MCF 10A (cell line): Measurements from ENCODE around the gene THRAP3. TPM values are rescaled to one million over a fixed set of nuclear protein-coding genes. Genes with fewer than 3 reads are reported as not detected.

Experiments
- BruUV-seq: library from RNA; stranded (reverse); fragments of 400-500 nt; replicated peaks from 2 replicates; lab custom pipeline; 2021; lab: Mats Ljungman, UMichigan
- CTCF ChIA-PET: fragments of 300-600 bp; sonication (Branson Sonifier 250); formaldehyde crosslinking; extraction: SDS; loops from one replicate; lab custom pipeline; 2021; ENCODE audit warnings: antibody characterized with exemption, inconsistent platforms; lab: Yijun Ruan, JAX
- POLR2A ChIA-PET: fragments of 300-600, 350-650 bp; sonication (Branson Sonifier 250); formaldehyde crosslinking; extraction: SDS; loops from one replicate; lab custom pipeline; 2020; ENCODE audit warnings: antibody characterized with exemption, inconsistent platforms; lab: Yijun Ruan, JAX
- DNase-seq: peaks from one replicate; pipeline ENCODE4 v3.0.0-alpha.2; 2018; ENCODE audit not compliant: unreplicated experiment
- H3K27ac Mint-ChIP-seq: one replicate; pipeline ENCODE4 v1.8.0; 2022; ENCODE audit warnings: mild to moderate bottlenecking, low read depth, mixed read lengths; ENCODE audit not compliant: unreplicated experiment
- H3K27me3 Mint-ChIP-seq: one replicate; pipeline ENCODE4 v1.8.0; 2022; ENCODE audit warnings: mixed read lengths; ENCODE audit not compliant: insufficient read depth, unreplicated experiment
- H3K36me3 Mint-ChIP-seq: one replicate; pipeline ENCODE4 v1.8.0; 2022; ENCODE audit warnings: mild to moderate bottlenecking, moderate library complexity, mixed read lengths; ENCODE audit not compliant: insufficient read depth, unreplicated experiment
- H3K4me1 Mint-ChIP-seq: one replicate; pipeline ENCODE4 v1.8.0; 2022; ENCODE audit warnings: mixed read lengths; ENCODE audit not compliant: insufficient read depth, unreplicated experiment
- H3K4me3 Mint-ChIP-seq: one replicate; pipeline ENCODE4 v1.8.0; 2022; ENCODE audit warnings: mild to moderate bottlenecking, moderate library complexity, mixed read lengths; ENCODE audit not compliant: unreplicated experiment
- H3K9me3 Mint-ChIP-seq: one replicate; pipeline ENCODE4 v1.8.0; 2022; ENCODE audit warnings: mixed read lengths; ENCODE audit not compliant: unreplicated experiment
- CTCF ChIP-seq: fragments of 200-600 bp; IDR thresholded peaks from one replicate; pipeline ENCODE4 v1.8.0; 2022; ENCODE audit warnings: antibody characterized with exemption, mild to moderate bottlenecking; ENCODE audit not compliant: unreplicated experiment
- intact Hi-C: fragments of 100-400 bp; cut with micrococcal nuclease; formaldehyde crosslinking; loops from 2 replicates; pipeline ENCODE4 v1.14.1; 2022
- total RNA-seq: library from RNA; stranded (reverse); gene quantifications from 2 replicates; pipeline ENCODE4 v1.2.3, GENCODE V29; 2022

THRAP3 gene
- total RNA-seq, 1 experiment from 2014 or later = 92.2 TPM

GRCh38 chr1:36298640-36299039 is 74.4 kb downstream of the THRAP3 start:
- no peak overlapping the region for H3K27ac Mint-ChIP-seq
- intact Hi-C loops = no loop called here
- BruUV-seq = no TSS peak
- H3K9me3 Mint-ChIP-seq = no peaks in the 10 kb centered on the region
- CTCF ChIA-PET = interaction anchor here (0.5 to 2.8 kb wide), 9 partner anchors 9 to 1180 kb away, joined by 3 to 17 read pairs (median 6); no protein-coding TSS in a partner anchor
- no peak for TF ChIP-seq CTCF
- no peak for DNase-seq
- no peaks in the 10 kb centered on the region for H3K27me3 Mint-ChIP-seq
- H3K36me3 Mint-ChIP-seq = peaks cover 99% of the 10 kb centered on the region
- peaks cover 13% of the 10 kb centered on the region for H3K4me1 Mint-ChIP-seq
- no peak overlapping the region for H3K4me3 Mint-ChIP-seq
- POLR2A ChIA-PET = interaction anchor here (1.2 kb wide), 1 partner anchor 9 kb away, joined by 3 read pairs; no protein-coding TSS in a partner anchor

GRCh38 chr1:36300526-36300925 is 76.3 kb downstream of the THRAP3 start:
- ChIA-PET CTCF (interaction anchor here (0.6 to 2.8 kb wide), 24 partner anchors 9 to 1142 kb away, joined by 3 to 25 read pairs (median 5); partner anchors contain the start of genes THRAP3 and TRAPPC3), POLR2A (interaction anchor here (0.6 to 1.8 kb wide), 15 partner anchors 9 to 198 kb away, joined by 3 to 14 read pairs (median 4); partner anchors contain the start of genes OSCP1, THRAP3 and TRAPPC3)
- H3K27me3 Mint-ChIP-seq = no peaks in the 10 kb centered on the region
- no peaks in the 10 kb centered on the region for H3K9me3 Mint-ChIP-seq
- BruUV-seq = no TSS peak
- peak overlapping the region; percentile 67 for H3K27ac Mint-ChIP-seq
- no peak for TF ChIP-seq CTCF
- no peak overlapping the region for H3K4me3 Mint-ChIP-seq
- peaks cover 13% of the 10 kb centered on the region for H3K4me1 Mint-ChIP-seq
- no peak for DNase-seq
- intact Hi-C loops = no loop called here
- peaks cover 99% of the 10 kb centered on the region for H3K36me3 Mint-ChIP-seq

GRCh38 chr1:36301220-36301619 is 77.0 kb downstream of the THRAP3 start:
- no peak for DNase-seq
- no peak for TF ChIP-seq CTCF
- H3K9me3 Mint-ChIP-seq = no peaks in the 10 kb centered on the region
- BruUV-seq = no TSS peak
- peaks cover 13% of the 10 kb centered on the region for H3K4me1 Mint-ChIP-seq
- H3K36me3 Mint-ChIP-seq = peaks cover 99% of the 10 kb centered on the region
- ChIA-PET POLR2A (interaction anchor here (0.6 to 1.7 kb wide), 3 partner anchors 84 to 368 kb away, joined by 3 to 4 read pairs (median 3); no protein-coding TSS in a partner anchor), CTCF (interaction anchor here (1.1 to 2.8 kb wide), 11 partner anchors 9 to 168 kb away, joined by 3 to 25 read pairs (median 7); partner anchors contain the start of gene THRAP3)
- H3K27ac Mint-ChIP-seq = peak overlapping the region; percentile 67
- intact Hi-C loops = no loop called here
- H3K27me3 Mint-ChIP-seq = no peaks in the 10 kb centered on the region
- no peak overlapping the region for H3K4me3 Mint-ChIP-seq

DNA sequence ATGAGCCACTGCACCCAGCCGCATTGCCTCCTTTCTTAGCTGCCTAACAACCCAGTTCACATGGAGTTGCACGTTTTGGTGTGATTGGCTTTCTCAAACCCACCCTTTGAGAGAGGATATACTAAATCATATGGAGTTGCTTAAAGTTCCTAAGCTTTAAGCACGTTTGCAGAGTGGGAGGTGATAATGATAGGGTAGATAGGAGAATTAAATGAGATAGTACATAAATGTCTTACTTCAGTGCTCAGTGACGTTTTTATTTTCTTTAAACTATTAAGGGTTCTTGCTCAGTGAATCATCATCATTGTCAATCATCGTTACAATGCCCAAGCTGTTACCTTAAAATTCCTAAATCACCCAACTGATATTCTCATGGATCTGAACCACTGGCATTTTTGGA is 79.0 kb downstream of the THRAP3 start:
- Mint-ChIP-seq H3K27me3 (no peaks in the 10 kb centered on the region), H3K36me3 (peaks cover 92% of the 10 kb centered on the region), H3K27ac (peak overlapping the region; percentile 36), H3K4me1 (peaks cover 19% of the 10 kb centered on the region), H3K4me3 (no peak overlapping the region), H3K9me3 (no peaks in the 10 kb centered on the region)
- TF ChIP-seq CTCF = no peak
- no TSS peak for BruUV-seq
- intact Hi-C loops = no loop called here
- no peak for DNase-seq
- CTCF ChIA-PET = interaction anchor here (1.0 to 1.1 kb wide), 2 partner anchors 18 to 115 kb away, joined by 3 to 4 read pairs; no protein-coding TSS in a partner anchor
- POLR2A ChIA-PET = interaction anchor here (0.6 to 2.1 kb wide), 4 partner anchors 9 to 153 kb away, joined by 3 to 5 read pairs (median 4); partner anchors contain the start of gene LSM10
